LNCaP clone FGC (cell line): ENCODE measurements around the gene AKAP13.
A peak's percentile ranks its signal among the peaks of the same experiment; 100 is the strongest.

Experiments used
- DNase-seq: peaks from one replicate; pipeline ENCODE4 v3.0.0-alpha.2; 2011; ENCODE audit warnings: low read depth
- H3K4me3 ChIP-seq: 2 replicates; pipeline ENCODE4 v1.5.1; 2011; ENCODE audit warnings: mild to moderate bottlenecking, low read depth, low read length, control low read depth
- CTCF ChIP-seq: IDR thresholded peaks from 2 replicates; pipeline ENCODE4 v1.5.1; 2012; ENCODE audit warnings: mild to moderate bottlenecking; ENCODE audit not compliant: control insufficient read depth, insufficient read depth; ENCODE audit errors: extremely low read depth

AKAP13 gene

GRCh38 chr15:85494048-85494777 is 113.8 kb downstream of the AKAP13 start:
- no peak overlapping the region for H3K4me3 ChIP-seq
- TF ChIP-seq CTCF = no peak
- DNase-seq = no peak

GRCh38 chr15:85495096-85495495 is 114.7 kb downstream of the AKAP13 start:
- H3K4me3 ChIP-seq = no peak overlapping the region
- DNase-seq = no peak

GRCh38 chr15:85495544-85495943 is 115.1 kb downstream of the AKAP13 start:
- no peak for TF ChIP-seq CTCF
- no peak for DNase-seq
- no peak overlapping the region for H3K4me3 ChIP-seq

More at GRCh38 chr15:85495096-85495495, 114.7 kb downstream of the AKAP13 start:
- no peak for TF ChIP-seq CTCF

GRCh38 chr15:85496151-85496550 is 115.7 kb downstream of the AKAP13 start:
- H3K4me3 ChIP-seq = no peak overlapping the region
- no peak for DNase-seq
- TF ChIP-seq CTCF = no peak

- no peak for TF ChIP-seq CTCF
- peak; percentile 70 for DNase-seq
- no peak overlapping the region for H3K4me3 ChIP-seq
Observed at GRCh38 chr15:85496551-85497171, 116.3 kb downstream of the AKAP13 start.

GRCh38 chr15:85497172-85497569 is 116.8 kb downstream of the AKAP13 start:
- H3K4me3 ChIP-seq = no peak overlapping the region
- peak; percentile 60 for DNase-seq
- no peak for TF ChIP-seq CTCF
